ENCODE results near the gene ACP4.
"Not testable (repeated sequence)": the region's sequence is repeated elsewhere in the genome, so short reads cannot be mapped to it uniquely, and the experiment has no call there.

The ACP4 gene

DNA sequence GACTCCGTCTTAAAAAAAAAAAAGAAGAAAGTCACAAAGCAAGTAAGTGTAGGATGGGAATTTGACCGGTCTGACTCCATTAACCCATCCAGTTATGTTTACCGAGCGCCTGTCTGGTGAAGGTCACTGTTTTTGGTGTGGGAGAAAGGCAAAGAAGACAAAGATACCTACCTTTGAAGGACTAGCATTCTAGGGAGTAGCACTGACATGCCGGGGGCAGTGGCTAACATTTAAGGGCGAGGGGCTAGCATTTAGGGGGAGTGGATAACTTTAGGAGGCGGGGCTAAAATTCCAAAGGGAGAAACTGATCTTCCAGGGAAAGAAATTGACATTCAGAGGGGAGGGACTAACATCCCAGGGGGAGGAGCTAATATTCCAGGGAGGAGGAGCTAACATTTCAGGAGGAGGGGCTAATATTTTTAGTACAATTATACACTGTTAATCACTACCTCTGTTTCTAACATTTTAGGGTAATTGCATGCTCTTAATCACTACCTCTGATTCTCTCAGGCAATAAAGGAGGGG lies 11.2 kb upstream of the ACP4 start:
- DNase-seq (ENCODE audit: low spot score in 2 of 2) (no peak), ATAC-seq (replicated peaks; ENCODE audit: extremely low read depth, poor library complexity, severe bottlenecking) (no peak)
- Mint-ChIP-seq H3K27me3 (peaks cover 80% of the 10 kb centered on the region), H3K4me1 (no peaks in the 10 kb centered on the region), H3K36me3 (ENCODE audit: insufficient read depth) (no peaks in the 10 kb centered on the region), H3K4me3 (no peak overlapping the region), H3K27ac (ENCODE audit: low read depth) (no peak overlapping the region), H3K9me3 (no peaks in the 10 kb centered on the region)

- no peaks in the 10 kb centered on the region for H3K36me3 Mint-ChIP-seq (ENCODE audit: insufficient read depth)
- ATAC-seq (replicated peaks; ENCODE audit: extremely low read depth, poor library complexity, severe bottlenecking) (no peak), DNase-seq (ENCODE audit: low spot score in 2 of 2) (no peak)
- H3K4me3 Mint-ChIP-seq, result no peak overlapping the region
- no peaks in the 10 kb centered on the region for H3K9me3 Mint-ChIP-seq
- no peaks in the 10 kb centered on the region for H3K4me1 Mint-ChIP-seq
- H3K27me3 Mint-ChIP-seq, result peaks cover 78% of the 10 kb centered on the region
- H3K27ac Mint-ChIP-seq (ENCODE audit: low read depth), result no peak overlapping the region
Measured at GRCh38 chr19:50779504-50780457, 10.4 kb upstream of the ACP4 start.

GRCh38 chr19:50780753-50781435 lies 9.3 kb upstream of the ACP4 start:
- Mint-ChIP-seq H3K27ac (ENCODE audit: low read depth) (no peak overlapping the region), H3K4me1 (no peaks in the 10 kb centered on the region), H3K27me3 (peaks cover 66% of the 10 kb centered on the region), H3K9me3 (no peaks in the 10 kb centered on the region), H3K36me3 (ENCODE audit: insufficient read depth) (no peaks in the 10 kb centered on the region), H3K4me3 (no peak overlapping the region)
- ATAC-seq (replicated peaks; ENCODE audit: extremely low read depth, poor library complexity, severe bottlenecking) (no peak), DNase-seq (ENCODE audit: low spot score in 2 of 2) (no peak)

- not testable (repeated sequence) for H3K4me1 Mint-ChIP-seq; H3K4me3 Mint-ChIP-seq; H3K9me3 Mint-ChIP-seq; H3K36me3 Mint-ChIP-seq (ENCODE audit: insufficient read depth); DNase-seq (ENCODE audit: low spot score in 2 of 2); ATAC-seq (replicated peaks; ENCODE audit: extremely low read depth, poor library complexity, severe bottlenecking)
- peaks cover 43% of the 10 kb centered on the region for H3K27me3 Mint-ChIP-seq
- H3K27ac Mint-ChIP-seq (ENCODE audit: low read depth), result peak overlapping the region; percentile 19
Measured at GRCh38 chr19:50783848-50784152, 6.4 kb upstream of the ACP4 start.

GRCh38 chr19:50784710-50785109 lies 5.5 kb upstream of the ACP4 start:
- Mint-ChIP-seq H3K4me3 (no peak overlapping the region), H3K36me3 (ENCODE audit: insufficient read depth) (no peaks in the 10 kb centered on the region), H3K27ac (ENCODE audit: low read depth) (no peak overlapping the region), H3K9me3 (no peaks in the 10 kb centered on the region), H3K27me3 (peaks cover 34% of the 10 kb centered on the region), H3K4me1 (no peaks in the 10 kb centered on the region)
- no peak for ATAC-seq (replicated peaks; ENCODE audit: extremely low read depth, poor library complexity, severe bottlenecking)
- no peak for DNase-seq (ENCODE audit: low spot score in 2 of 2)

GRCh38 chr19:50785329-50785728 lies 4.9 kb upstream of the ACP4 start:
- Mint-ChIP-seq H3K27ac (ENCODE audit: low read depth) (peak overlapping the region; percentile 76), H3K36me3 (ENCODE audit: insufficient read depth) (no peaks in the 10 kb centered on the region), H3K4me1 (no peaks in the 10 kb centered on the region), H3K4me3 (no peak overlapping the region), H3K27me3 (peaks cover 27% of the 10 kb centered on the region), H3K9me3 (no peaks in the 10 kb centered on the region)
- no peak for ATAC-seq (replicated peaks; ENCODE audit: extremely low read depth, poor library complexity, severe bottlenecking)
- DNase-seq (ENCODE audit: low spot score in 2 of 2), result no peak

DNA sequence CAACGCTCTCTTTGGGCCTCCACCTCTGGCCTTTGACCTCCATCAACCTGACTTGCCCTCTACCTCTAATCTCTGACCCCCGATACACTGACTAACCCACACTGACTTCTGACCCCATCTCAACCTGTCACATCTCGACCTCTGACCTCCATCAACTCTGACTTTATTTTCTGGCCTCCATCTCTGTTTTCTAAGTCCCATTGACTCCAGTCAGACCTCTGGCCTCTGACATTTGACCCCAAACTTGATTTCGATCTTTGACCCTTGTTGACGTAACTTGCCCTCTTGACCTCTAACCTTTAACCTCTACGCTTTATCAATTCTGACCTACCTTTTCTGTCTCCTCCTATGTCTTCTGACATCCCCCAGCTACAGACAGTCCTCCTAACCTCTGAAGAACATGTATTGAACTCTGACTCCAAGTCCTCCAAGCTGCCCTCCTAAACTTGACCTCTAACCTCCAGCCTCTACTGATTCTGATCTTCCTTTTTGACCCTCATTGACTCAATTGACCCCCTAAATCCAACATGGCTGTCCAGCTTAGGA lies 780 bp downstream of the ACP4 start:
- Mint-ChIP-seq H3K27me3 (no peaks in the 10 kb centered on the region), H3K9me3 (no peaks in the 10 kb centered on the region), H3K4me1 (no peaks in the 10 kb centered on the region), H3K27ac (ENCODE audit: low read depth) (no peak overlapping the region), H3K36me3 (ENCODE audit: insufficient read depth) (peaks cover 6% of the 10 kb centered on the region), H3K4me3 (no peak overlapping the region)
- no peak for DNase-seq (ENCODE audit: low spot score in 2 of 2)
- ATAC-seq (replicated peaks; ENCODE audit: extremely low read depth, poor library complexity, severe bottlenecking), result no peak

- Mint-ChIP-seq H3K27me3 (no peaks in the 10 kb centered on the region), H3K4me3 (no peak overlapping the region), H3K4me1 (no peaks in the 10 kb centered on the region), H3K9me3 (no peaks in the 10 kb centered on the region), H3K36me3 (ENCODE audit: insufficient read depth) (peaks cover 11% of the 10 kb centered on the region), H3K27ac (ENCODE audit: low read depth) (no peak overlapping the region)
- no peak for DNase-seq (ENCODE audit: low spot score in 2 of 2)
- no peak for ATAC-seq (replicated peaks; ENCODE audit: extremely low read depth, poor library complexity, severe bottlenecking)
Measured at GRCh38 chr19:50791594-50792271, 1.5 kb downstream of the ACP4 start.

DNA sequence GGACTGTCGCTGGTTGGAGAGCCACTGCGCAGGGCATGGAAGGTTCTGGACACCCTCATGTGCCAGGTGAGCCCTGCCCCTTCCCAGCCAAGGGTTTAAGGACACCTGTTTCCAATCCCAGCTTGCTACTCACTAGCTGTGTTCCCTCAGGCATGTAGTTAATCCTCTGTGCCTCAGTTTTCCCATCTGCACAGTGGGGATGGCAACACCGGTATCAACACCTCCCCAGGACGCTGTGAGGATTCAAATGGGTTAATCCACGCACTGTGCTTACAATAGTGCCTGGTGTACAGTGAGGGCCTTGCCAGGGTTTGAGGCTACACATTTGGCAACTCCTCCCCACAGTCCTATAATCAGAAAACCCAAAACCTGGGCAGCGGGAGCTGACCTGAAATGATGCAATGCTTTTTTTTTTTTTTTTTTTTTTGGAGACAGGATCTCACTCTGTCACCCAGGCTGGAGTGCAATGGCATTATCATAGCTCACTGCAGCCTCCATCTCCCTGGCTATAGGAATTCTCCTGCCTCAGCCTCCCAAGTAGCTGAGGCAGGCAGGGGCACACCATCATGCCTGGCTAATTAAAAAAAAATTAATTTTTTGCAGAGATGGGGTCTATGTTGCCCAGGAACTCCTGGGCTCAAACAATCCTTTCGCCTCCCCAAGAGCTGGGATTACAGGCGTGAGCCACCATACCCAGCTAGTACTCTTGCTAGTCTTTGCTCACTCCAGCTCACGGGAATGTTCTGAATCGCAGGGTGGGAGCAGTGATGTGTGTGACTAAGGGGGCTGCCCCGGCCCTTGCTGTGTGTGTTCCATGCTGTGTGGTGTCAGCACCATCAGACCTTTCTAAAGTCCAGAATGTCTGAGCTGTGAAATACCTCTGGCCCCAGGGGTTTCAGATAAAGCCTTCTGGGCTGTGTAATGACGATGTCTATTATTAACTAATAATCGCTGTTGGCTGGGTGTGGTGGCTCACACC lies 2.3 kb downstream of the ACP4 start:
- no peaks in the 10 kb centered on the region for H3K27me3 Mint-ChIP-seq
- H3K9me3 Mint-ChIP-seq, result no peaks in the 10 kb centered on the region
- DNase-seq (ENCODE audit: low spot score in 2 of 2) (no peak), ATAC-seq (replicated peaks; ENCODE audit: extremely low read depth, poor library complexity, severe bottlenecking) (no peak)
- no peaks in the 10 kb centered on the region for H3K4me1 Mint-ChIP-seq
- no peak overlapping the region for H3K4me3 Mint-ChIP-seq
- peaks cover 13% of the 10 kb centered on the region for H3K36me3 Mint-ChIP-seq (ENCODE audit: insufficient read depth)
- H3K27ac Mint-ChIP-seq (ENCODE audit: low read depth), result no peak overlapping the region

GRCh38 chr19:50793558-50794065 lies 3.4 kb downstream of the ACP4 start:
- Mint-ChIP-seq H3K9me3 (no peaks in the 10 kb centered on the region), H3K4me3 (no peak overlapping the region), H3K27me3 (no peaks in the 10 kb centered on the region), H3K4me1 (no peaks in the 10 kb centered on the region), H3K36me3 (ENCODE audit: insufficient read depth) (peaks cover 16% of the 10 kb centered on the region), H3K27ac (ENCODE audit: low read depth) (no peak overlapping the region)
- DNase-seq (ENCODE audit: low spot score in 2 of 2) (no peak), ATAC-seq (replicated peaks; ENCODE audit: extremely low read depth, poor library complexity, severe bottlenecking) (no peak)

- DNase-seq (ENCODE audit: low spot score in 2 of 2), result no peak
- no peak overlapping the region for H3K4me3 Mint-ChIP-seq
Measured at GRCh38 chr19:50794074-50794875, 4.1 kb downstream of the ACP4 start.

More at GRCh38 chr19:50794074-50794875, 4.1 kb downstream of the ACP4 start:
- Mint-ChIP-seq H3K27me3 (no peaks in the 10 kb centered on the region), H3K36me3 (ENCODE audit: insufficient read depth) (peaks cover 17% of the 10 kb centered on the region), H3K9me3 (no peaks in the 10 kb centered on the region), H3K4me1 (no peaks in the 10 kb centered on the region), H3K27ac (ENCODE audit: low read depth) (no peak overlapping the region)
- ATAC-seq (replicated peaks; ENCODE audit: extremely low read depth, poor library complexity, severe bottlenecking), result no peak
